ENCODE measurements around the gene CFAP92.
A peak's percentile ranks its signal among the peaks of the same experiment; 100 is the strongest.

The CFAP92 gene, protein sequence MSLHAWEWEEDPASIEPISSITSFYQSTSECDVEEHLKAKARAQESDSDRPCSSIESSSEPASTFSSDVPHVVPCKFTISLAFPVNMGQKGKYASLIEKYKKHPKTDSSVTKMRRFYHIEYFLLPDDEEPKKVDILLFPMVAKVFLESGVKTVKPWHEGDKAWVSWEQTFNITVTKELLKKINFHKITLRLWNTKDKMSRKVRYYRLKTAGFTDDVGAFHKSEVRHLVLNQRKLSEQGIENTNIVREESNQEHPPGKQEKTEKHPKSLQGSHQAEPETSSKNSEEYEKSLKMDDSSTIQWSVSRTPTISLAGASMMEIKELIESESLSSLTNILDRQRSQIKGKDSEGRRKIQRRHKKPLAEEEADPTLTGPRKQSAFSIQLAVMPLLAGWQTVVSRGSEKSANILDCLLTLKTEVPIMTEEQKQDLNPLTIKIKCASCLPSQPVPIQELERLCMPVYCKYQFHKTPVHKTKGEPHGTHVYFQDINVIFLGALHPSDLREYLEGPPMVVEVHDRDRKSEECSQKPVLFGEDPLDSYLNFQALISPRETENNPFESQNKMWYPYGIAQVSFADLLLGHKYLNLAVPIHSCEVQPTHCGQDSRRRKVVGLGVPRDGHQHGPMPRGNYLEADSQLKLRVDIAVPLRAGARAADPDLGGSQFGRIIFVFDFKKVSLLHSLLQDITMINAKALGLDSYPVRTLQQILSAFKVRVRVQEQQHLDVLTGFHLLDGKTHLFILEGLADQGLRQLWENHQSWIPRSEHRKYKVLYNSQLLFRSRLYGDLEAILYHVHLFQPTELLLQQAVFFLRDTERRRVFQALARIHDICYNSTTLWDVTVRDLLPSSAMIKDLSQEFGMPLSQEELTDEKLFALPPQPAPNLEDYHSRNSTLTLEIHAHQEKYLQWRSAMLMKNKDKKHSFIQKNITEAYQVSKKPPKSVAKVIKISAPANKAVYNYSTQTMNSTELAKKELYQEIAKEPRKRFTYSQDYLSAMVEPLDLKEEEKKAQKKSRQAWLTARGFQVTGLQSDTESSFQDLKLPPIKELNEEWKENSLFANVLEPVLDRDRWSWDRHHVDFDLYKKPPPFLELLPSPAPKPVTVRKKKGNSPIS

DNA sequence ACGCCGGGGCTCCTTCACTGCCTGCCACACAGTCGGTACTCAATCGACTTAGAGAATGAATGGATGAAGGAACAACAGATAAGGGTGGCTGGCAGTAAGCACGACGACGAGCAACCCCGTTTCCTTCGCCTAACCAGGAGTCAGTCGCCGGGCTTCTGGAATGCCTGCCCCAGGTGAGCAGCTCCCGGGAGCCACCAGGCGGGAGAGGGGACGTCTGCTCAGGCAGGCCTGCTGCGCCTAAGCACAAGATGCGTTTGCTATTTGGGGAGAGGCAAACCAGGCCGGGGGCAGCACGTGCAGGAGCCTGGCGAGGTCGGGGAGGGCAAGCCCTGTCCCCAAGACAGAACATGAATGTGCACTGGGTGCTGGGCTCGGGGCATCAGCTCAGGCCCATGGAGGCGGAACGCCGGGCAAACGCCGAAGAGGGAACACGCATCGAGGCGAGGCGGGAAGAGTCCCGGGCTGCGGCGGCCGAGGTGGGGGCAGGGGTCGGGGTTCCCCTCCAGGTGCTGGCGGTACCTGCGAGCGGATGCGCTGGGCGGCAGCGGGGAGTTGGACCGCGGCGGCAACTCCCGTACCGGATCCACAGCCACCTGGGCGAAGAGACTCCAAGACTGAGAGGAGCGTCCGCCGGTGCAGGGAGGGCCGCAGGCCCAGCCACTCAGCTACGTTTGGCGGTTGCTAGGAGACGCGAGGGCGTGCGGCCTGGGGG lies at the start of gene CFAP92:
TSS of gene CFAP92 (minus strand) at position 616 of the 712 bp plus-strand sequence. CDS start 772 bp downstream, outside the sequence.
- DNase-seq, result peak; percentile 93

DNA sequence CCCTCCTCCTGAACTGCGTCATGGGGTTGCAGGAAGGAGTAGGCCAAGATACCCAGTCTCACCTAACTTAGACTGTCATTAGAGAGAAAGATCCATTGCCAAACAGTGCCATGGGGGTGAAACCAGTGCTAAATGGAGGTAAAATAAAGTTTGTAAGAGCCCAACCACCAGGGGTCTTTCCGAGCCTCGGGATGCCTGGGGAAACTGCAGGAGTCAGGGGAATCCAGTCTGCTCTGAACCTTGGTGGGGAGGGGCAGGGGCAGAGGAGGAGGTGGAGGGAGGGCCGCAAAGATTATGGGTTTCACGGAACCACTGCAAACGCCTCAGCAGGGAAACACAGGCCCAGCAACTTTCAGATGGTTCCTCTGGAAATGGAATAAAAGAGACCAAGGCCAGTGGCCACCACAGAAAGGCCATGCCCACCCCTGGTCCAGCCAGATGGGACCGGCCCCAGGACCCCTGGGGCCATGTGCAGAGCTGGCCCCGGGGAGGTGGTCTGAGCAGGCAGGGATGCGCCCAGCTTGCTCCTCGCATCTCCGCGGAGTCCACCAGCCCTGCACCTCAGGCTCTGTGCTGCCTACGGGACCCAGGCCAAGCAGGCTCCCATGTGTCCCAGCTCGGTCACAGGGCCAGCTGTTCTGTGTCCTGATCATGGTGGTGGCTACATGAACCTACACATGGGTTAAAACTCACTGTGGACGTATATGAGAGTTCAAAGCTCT lies 46.9 kb upstream of the CFAP92 start:
- no peak for DNase-seq

DNA sequence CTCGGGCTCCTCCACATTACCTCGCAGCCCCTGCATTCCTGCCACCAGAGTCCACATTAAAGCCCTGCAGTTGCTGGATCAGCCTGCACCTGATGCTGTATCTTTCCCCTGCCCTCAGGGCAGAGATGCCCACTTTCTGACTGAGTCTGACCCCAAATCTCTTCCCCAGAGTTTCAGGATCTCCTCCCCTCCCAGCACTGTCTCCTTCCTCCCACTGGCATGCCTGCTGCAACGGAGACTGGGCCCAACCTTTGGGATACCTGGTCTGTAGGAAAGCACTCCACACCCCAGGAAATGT lies 46.1 kb upstream of the CFAP92 start:
- DNase-seq, result no peak

DNA sequence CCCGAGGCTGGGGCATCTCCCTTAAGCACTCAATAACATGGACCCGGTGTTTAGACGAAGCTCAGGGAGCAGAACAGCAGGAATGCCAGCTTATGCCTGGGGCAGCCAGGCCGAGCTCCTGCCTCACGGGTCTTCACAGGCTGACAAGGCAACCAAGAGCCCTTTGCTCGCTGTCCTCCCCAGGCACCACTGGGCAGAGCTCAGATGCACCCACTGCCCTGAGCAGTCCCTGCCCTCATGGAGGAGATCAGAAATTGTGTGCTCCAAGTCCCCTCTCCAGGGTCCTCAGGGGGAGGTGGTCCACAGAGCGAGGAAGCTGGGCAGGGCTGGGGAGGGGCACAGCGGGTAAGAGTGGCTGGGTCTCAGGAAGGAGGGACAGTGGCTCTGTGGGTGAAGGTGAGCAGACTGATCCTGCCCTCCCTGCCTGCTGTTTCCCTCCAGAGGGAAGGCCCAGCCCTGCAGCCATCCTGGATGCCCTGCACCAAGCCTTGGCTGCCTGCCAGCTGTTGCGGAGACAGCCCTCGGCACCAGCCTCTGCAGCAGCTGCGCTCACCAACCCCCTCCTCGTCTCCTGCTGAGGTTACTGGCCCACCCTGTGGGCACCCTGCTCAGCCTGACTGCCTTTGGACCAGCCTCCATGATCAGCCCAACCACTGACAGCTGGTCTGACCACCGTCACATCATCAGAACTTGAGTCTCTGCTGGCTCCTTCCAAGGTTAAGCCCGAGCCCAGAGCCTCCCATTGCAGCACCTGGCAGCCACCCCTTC lies 45.6 kb upstream of the CFAP92 start:
- peak; percentile 98 for DNase-seq

DNA sequence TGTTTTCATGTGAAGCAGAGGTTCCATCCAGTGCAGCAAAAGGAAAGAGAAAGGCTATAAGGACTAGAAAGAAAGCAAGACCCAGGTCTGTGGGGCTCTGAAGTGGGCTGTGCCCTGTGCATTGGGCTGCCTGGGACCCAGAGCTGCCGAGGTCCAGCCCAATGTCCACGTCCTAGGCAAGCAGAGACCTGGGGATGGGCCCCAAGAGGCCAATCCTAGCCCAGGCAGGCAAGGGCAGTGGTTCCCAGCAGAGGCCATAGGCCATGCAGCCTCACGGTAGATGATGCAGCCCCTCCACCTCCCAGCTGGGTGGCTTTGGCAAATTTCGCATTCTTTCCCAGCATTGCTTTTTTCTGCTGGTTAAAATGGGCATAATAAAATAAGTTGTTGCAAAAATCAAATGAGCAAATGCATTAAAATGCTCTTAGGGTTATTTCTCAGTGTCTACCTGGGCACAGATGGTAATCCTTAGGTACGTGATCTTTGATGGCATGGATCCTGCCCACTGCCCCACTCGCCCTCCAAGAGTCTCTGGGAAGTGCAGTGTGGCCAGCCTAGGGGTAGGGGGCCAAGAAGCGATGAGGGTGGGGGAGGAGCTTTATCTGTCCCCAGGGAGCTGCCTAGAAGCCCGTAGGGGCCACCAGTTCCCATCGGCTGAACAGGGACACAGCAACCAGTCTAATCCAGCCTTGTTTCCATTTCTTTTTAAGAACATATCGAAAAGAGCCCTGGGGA lies 44.4 kb upstream of the CFAP92 start:
- no peak for DNase-seq

DNA sequence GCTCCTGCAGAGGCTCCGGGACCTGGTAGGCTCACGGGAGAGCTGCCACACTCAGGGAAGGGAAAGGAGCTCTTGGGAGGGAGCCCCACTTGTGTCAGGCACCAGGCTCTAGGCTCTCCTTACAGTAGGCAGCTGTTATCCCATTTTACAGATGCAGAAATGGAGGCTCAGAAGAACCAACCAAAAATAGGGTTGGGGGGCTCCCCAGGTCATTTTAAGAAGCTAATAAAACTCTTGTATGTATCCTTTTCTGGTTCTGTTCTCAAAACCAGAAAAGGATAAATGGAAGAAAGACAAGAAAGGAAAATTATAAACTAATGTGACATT lies 43.2 kb upstream of the CFAP92 start:
- no peak for DNase-seq

DNA sequence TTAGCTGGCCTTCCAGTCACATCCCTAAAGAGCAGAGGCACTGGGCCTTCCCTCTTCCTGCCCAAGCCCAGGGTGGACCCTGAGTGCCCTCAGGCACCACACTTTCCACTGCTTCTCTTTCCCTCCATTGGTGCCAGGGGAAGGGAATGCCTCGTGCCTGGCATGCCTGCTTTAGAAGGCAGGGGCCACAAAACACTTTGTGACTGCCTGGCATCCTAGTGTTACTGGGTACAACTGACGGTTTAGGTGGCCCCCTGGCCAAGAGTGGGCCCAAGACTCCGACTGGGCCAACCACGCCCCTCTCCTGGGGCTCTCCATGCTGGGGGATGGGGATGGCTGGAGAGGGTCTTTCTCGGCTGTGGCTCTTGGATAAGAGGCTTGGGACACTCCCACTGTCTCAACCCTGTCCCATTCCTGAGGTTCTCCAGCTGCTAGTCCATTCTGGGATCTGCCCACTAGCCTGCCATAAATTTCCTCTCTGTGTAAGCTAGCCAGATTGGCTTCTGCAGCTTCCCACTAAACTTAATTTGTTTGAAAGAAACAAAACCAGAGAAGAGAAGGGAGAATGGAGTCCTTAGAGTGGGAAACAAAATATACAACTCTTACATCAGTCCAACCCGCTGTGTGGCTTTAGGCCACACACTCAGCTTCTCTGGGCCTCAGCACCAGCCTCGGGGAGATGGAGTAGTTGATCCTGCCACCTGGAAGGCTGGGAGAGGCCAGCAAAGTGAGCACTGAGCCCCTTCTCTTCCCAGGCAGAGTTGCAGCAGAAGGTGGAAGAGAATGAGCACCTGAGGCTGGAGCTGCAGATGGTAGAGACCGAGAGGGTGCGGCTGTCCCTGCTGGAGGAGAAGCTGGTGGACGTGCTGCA lies 42.6 kb upstream of the CFAP92 start:
- DNase-seq, result no peak

DNA sequence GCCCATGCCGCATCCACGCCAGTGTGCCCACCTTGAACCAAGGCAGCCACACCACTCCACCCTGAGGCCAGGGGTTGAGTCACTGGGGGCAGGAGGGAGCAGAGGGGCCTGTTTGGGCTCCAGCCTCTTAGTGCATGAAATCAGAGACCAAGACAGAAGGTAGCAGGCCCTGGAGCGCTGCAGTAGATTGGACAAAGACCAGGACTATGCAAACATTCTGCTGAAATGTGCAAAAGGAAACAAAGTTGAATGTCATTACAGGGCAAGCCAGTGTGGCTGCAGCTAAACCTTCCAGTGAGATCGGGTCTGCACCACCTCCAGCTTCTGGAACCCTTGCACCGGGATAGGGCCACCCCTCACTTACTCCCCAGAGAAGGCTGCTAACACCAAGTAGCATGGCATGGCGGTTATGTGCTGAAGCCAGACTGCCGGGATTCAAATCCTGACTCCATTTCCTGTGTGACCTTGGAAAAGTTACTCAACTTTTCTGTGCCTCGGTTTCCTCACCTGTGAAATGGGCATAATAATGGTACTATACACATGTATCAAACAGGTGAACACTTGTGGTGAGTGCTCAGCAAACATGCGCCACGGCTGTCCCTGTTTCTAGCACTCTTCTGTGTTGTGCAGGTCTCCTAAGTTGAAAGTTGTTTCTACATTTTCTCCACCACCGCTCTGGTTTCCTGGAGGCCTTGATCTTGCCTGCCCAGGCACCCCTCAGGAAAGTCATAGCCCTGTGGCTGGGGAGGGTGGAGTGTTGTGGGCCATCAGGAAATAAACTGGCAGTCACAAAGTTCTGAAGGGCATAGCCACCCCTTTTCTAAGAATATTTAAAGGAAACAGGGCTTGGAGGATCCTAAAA lies 41.7 kb upstream of the CFAP92 start:
- no peak for DNase-seq

DNA sequence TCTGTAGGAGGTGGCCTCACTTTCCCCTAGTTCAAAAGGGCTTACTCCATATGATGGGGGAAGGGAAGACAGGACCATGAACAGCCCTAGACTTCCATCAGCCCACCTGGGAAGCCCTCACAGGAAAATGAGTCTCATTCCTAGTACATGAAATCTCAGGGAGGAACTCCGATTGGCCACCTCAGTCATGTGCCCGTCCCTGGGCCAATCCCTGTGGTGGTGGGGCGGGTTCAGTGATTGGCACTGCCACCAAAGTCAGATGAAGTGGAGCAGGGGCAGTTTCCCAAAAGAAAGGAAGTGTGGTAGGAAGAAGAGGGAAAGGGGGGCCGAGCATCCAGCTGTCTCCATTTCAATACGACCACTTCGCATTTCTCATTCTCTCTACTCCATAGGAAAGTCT lies 40.8 kb upstream of the CFAP92 start:
- no peak for DNase-seq

DNA sequence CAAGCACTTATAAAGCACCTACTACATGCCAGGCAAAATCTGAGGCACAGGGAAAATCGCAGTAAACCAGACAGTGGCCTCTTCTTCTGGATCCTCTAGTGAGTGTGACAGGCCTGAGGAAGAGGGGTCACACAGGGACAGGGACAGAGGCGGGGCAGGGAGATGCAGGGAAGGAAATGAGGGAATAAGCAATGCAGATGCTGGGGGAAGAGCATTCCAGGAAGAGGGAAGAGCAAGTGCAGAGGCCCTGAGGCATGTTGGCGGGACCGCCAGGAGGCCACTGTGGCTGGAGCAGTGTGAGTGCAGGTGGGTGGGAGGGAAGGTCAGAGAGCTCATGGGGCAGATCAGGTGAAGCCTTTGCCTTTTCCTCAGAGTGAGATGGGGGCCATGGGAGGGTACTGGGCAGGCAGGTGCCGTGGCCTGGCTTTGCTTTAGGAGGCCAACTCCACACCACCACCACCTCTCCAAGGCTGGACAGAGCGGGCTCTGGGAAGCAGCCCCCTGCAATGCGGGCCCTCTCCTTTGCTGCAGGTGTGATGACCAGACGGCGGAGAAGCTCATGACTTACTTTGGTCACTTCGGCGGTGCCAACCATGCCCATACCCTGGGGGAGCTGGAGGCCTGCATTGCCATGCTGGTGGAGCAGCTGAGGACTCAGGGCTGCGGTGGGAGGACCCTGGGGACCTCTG lies 39.9 kb upstream of the CFAP92 start:
- DNase-seq, result no peak

DNA sequence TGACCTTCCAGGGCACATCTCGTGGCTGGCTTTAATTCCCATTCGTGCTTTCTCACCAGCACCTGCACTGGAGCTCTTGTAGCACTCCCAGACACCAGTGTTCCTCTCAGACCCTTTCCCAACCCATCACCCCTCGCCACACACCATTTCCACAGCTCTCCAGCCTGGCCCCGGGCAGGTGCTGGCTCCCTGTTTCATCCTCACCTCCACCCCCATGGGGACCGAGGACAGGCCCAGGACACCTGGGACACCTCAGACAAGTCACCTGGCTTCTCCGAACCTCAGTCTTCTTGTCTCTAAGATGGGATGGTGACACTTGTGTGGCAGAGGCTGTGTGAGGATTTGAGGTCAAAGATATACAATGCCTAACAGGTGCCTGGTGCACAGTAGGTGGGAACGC lies 39.3 kb upstream of the CFAP92 start:
- no peak for DNase-seq

DNA sequence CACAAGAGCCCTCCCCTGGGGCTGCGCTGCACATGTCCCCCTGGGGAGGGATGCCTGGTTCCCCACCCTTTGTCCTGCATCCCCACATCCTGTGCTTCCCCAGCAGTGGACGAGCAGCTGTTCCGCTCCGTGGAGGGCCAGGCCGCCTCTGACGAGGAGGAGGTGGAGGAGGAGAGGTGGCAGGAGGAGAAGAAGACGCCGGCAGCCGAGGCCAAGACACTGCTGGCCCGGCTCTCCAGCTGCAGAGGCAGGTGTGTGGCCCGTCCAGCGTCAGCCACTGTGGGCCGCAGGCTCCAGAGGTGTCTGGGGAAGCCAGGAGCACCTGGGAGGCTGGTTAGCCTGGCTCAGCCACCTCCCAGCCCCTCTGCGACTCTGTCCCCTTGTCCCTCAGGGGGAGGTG lies 38.8 kb upstream of the CFAP92 start:
- DNase-seq, result no peak

DNA sequence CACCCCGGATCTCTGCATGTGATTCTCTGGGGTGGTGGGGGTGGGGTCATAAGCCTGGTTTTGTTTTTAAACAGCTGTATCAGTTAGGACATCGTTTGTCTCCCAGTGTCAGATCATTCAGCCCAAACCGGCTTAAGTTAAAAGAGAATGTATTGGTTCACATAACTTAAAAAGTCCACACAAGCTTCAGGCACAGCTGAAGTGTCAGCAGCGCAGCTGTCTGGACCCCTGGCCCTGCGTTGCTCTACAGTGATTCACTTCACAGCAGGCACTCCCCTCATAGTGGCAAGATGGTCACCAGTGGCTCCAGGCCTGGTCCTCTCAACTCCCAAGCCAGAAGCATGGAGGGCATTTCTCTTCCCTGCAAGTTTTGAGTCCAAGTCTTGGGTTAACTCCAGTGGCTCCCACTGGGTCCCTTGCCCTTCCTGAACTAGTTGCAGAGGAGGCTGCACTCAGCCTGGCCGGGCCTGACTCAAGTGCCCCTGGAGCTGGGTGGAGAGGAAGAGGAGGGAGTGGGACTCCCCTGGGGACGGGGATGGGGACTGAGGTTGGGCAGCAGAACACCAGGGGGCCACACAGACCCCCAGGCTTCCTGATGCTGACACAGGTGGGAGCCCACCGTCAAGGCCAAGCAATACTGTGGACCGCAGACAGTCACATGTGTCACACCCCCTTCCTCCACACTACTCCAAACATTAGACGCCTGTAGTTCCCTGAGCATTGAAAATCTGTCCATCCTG lies 37.8 kb upstream of the CFAP92 start:
- DNase-seq, result no peak

DNA sequence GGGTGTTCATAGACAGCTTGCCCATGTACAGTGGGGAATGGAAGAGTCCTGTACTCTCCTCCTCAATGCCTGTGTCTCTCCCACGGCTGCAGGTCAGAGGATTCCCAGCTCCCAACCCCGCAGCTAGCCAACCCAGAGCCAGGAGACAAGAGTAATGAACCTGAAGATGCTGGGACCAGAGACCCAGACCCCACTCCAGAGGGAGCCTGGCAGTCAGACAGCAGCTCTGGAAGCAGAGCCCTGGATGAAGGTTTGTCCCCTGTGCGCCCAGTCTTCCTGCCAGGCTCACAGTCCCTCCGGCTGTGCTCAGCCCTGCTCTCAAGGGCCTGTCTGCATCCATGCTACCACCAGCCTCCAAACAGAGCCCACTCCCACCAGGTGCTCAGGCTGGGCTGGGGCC lies 36.7 kb upstream of the CFAP92 start:
- DNase-seq, result no peak

DNA sequence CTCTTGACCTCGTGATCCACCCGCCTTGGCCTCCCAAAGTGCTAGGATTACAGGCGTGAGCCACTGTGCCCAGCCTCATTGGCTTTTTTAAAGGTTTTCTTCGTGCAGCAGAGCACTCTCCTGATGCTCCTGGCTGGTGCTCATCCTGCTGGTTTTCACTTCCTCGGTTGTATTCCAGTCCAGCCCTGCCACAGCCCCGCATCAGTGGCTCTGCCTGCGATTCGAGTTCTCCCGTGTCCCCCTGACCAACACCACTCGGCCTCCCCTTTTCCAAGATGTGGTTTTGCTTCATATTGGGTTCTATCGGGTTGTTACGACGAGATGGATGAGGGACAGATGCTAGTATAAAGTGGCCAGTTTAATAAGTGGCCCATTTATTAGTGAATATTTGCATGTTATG lies 35.0 kb upstream of the CFAP92 start:
- no peak for DNase-seq

DNA sequence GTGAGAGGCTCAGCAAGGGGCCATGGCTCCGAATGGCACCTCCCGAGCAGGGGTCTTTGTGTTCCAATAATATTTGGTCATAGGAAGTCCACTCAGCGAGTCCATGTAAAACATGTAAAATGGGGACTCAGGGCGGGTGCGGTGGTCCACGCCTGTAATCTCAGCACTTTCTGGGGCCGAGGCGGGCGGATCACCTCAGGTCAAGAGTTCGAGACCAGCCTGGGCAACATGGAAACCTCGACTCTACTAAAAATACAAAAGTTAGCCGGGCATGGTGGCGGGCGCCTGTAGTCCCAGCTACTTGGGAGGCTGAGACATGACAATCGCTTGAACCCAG lies 33.6 kb upstream of the CFAP92 start:
- no peak for DNase-seq

DNA sequence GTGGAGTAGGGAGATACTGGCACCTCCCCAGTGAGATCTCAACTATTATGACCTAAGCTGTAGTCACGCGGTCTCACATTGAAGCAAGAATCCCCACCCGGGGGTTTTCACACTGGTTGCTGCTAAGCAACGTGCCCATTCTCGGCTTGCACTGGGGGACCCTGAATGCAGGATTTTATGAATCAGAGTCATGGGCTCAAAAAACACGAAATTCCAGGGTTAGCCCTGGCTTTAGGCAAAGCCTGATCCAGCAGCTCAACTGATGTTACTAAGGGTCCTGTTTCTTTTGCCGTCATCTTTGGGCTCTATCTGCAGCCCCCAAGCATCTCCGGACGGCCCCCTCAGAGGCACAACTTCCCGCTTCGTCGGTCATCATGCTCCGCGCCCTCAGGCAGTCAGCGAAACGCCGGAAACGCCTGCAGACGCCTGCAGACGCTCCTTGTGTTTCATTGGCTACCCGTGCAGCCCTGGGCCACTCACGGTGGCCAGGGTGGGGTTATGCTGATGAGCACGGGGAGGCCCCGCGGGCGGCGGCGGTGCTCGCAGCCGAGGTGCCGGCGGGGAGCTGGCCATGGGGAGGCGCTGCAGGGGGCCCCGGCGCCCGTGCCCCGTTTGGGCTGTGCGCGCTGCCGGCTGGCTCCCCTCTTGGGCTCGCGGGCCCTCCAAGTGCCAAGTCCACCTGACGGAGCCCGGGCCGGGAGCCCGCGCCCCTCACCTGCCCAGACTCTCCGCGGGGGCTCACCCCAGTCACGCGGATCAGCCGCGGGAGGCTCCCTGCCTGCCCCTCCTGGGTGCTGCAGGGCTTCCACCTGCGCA lies 33.1 kb upstream of the CFAP92 start:
- peak; percentile 98 for DNase-seq

Measured in COR-L47 (cell line).